ENCODE results near the gene PDXP. TPM values are rescaled to one million over a fixed set of nuclear protein-coding genes. Genes with fewer than 3 reads are reported as not detected.

Gene PDXP
- total and polyA plus RNA-seq, 2 experiments from 2014 or later, result 1.9 to 17.5 TPM

- TF ChIP-seq EZH2 (IDR thresholded peaks at IDR 0.05; ENCODE audit: insufficient read depth, poor library complexity, severe bottlenecking), result no peak
- TF ChIP-seq EZH2phosphoT487 (IDR thresholded peaks at IDR 0.05; ENCODE audit: insufficient read depth, low read depth), result no peak
- H2AFZ ChIP-seq, result no peak overlapping the region
- 80 to 92% methylated on average over 12 to 14 of the region's 14 CpGs for WGBS, 2 experiments (ENCODE audit: low coverage in 1 of 2, low lambda C conversion rate in 2 of 2, missing lambda C conversion rate in 2 of 2)
- in situ Hi-C loops (cut with MboI), result no loop called here
- no peaks in the 10 kb centered on the region for H3K36me3 ChIP-seq (ENCODE audit: low read depth)
- H3K4me3 ChIP-seq, result no peak overlapping the region
- no peaks in the 10 kb centered on the region for H3K27me3 ChIP-seq (replicated peaks; ENCODE audit: insufficient read depth)
- H3K79me2 ChIP-seq (ENCODE audit: insufficient read depth), result no peaks in the 10 kb centered on the region
- no peaks in the 10 kb centered on the region for H3K9me2 ChIP-seq (ENCODE audit: insufficient read depth)
- H3K4me2 ChIP-seq (ENCODE audit: unreplicated experiment), result no peak overlapping the region
- H3K9me3 ChIP-seq (ENCODE audit: low read depth), result no peaks in the 10 kb centered on the region
- H3F3A ChIP-seq (ENCODE audit: insufficient read depth), result peaks cover 6% of the 10 kb centered on the region; the same call in 1 of the 2 replicates
- H4K20me1 ChIP-seq (ENCODE audit: insufficient read depth), result no peaks in the 10 kb centered on the region
- no peak overlapping the region for H3K9ac ChIP-seq
- no peak for DNase-seq
- H3K4me1 ChIP-seq (ENCODE audit: insufficient read depth), result peaks cover 22% of the 10 kb centered on the region
- H3K27ac ChIP-seq, result no peak overlapping the region
Measured at GRCh38 chr22:37632174-37633088, 26.1 kb upstream of the PDXP start.

GRCh38 chr22:37633089-37633624, 25.4 kb upstream of the PDXP start:
- TF ChIP-seq EZH2 (IDR thresholded peaks at IDR 0.05; ENCODE audit: insufficient read depth, poor library complexity, severe bottlenecking) (no peak), EZH2phosphoT487 (IDR thresholded peaks at IDR 0.05; ENCODE audit: insufficient read depth, low read depth) (no peak)
- DNase-seq, result no peak
- H3K9me2 ChIP-seq (ENCODE audit: insufficient read depth), result no peaks in the 10 kb centered on the region
- H3K4me3 ChIP-seq, result no peak overlapping the region
- 53 to 55% methylated on average over 11 of the region's 11 CpGs for WGBS, 2 experiments (ENCODE audit: low coverage in 1 of 2, low lambda C conversion rate in 2 of 2, missing lambda C conversion rate in 2 of 2)
- H3K4me1 ChIP-seq (ENCODE audit: insufficient read depth), result peaks cover 22% of the 10 kb centered on the region
- H2AFZ ChIP-seq, result peak overlapping the region; percentile 52
- no peaks in the 10 kb centered on the region for H3K79me2 ChIP-seq (ENCODE audit: insufficient read depth)
- in situ Hi-C loops (cut with MboI), result no loop called here
- H3K9ac ChIP-seq, result peak overlapping the region; percentile 68
- H3K36me3 ChIP-seq (ENCODE audit: low read depth), result no peaks in the 10 kb centered on the region
- peaks cover 6% of the 10 kb centered on the region; the same call in 1 of the 2 replicates for H3F3A ChIP-seq (ENCODE audit: insufficient read depth)
- no peaks in the 10 kb centered on the region for H4K20me1 ChIP-seq (ENCODE audit: insufficient read depth)
- no peaks in the 10 kb centered on the region for H3K9me3 ChIP-seq (ENCODE audit: low read depth)
- peak overlapping the region; percentile 66 for H3K27ac ChIP-seq
- H3K27me3 ChIP-seq (replicated peaks; ENCODE audit: insufficient read depth), result no peaks in the 10 kb centered on the region
- peak overlapping the region; percentile 71 for H3K4me2 ChIP-seq (ENCODE audit: unreplicated experiment)

DNA sequence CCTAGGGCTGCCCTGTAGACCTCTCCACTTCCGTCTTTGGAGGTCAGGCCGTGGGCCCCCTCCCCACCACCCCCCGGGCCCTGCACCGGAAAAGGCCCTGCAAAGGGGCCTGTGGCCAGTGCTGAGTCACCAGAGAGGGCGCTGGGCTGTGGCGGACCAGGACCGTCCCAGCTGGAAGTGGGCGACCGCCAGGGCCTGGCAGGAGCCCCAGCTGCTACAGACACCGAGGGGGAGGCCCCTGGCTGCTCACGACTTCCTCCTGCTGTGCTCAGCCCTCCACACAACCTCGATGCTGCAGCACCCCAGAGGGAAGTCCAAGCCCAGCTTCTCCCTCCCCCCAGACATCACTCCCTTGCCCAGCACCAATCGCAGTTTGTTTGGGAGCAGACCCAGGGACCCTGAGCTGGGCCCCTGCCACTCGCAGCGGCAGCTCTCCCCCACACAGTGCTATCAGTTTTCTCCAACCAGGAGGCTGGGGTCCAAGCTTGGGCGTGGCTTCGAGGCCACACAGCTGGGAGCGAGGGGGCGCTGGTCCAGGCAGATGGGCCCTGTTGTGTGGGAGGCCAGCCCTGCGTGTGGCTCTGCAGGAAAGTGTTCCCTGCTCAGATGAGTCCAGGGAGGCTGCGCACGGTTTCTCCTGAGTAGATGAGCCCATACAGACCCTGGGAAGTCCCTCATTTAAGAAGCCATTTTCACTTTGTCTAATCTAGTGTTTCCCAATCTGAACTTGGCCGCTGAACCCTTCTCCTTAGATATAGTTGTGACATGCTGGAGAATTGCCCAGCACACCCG, 24.7 kb upstream of the PDXP start:
- no peaks in the 10 kb centered on the region for H3K79me2 ChIP-seq (ENCODE audit: insufficient read depth)
- in situ Hi-C loops (cut with MboI), result no loop called here
- peak overlapping the region; percentile 66 for H3K27ac ChIP-seq
- peak overlapping the region; percentile 47; the same call in 1 of the 2 replicates for H3K4me3 ChIP-seq
- WGBS, 2 experiments (ENCODE audit: low coverage in 1 of 2, low lambda C conversion rate in 2 of 2, missing lambda C conversion rate in 2 of 2), result 3 to 4% methylated on average over 22 to 23 of the region's 24 CpGs
- no peaks in the 10 kb centered on the region for H4K20me1 ChIP-seq (ENCODE audit: insufficient read depth)
- peak overlapping the region; percentile 68 for H3K9ac ChIP-seq
- H3K4me1 ChIP-seq (ENCODE audit: insufficient read depth), result peaks cover 22% of the 10 kb centered on the region
- peak overlapping the region; percentile 52 for H2AFZ ChIP-seq
- H3K27me3 ChIP-seq (replicated peaks; ENCODE audit: insufficient read depth), result no peaks in the 10 kb centered on the region
- H3K4me2 ChIP-seq (ENCODE audit: unreplicated experiment), result peak overlapping the region; percentile 71
- H3K36me3 ChIP-seq (ENCODE audit: low read depth), result no peaks in the 10 kb centered on the region
- H3K9me2 ChIP-seq (ENCODE audit: insufficient read depth), result no peaks in the 10 kb centered on the region
- DNase-seq, result peak; percentile 87
- no peaks in the 10 kb centered on the region for H3K9me3 ChIP-seq (ENCODE audit: low read depth)
- peaks cover 6% of the 10 kb centered on the region; the same call in 1 of the 2 replicates for H3F3A ChIP-seq (ENCODE audit: insufficient read depth)
- TF ChIP-seq EZH2phosphoT487 (IDR thresholded peaks at IDR 0.05; ENCODE audit: insufficient read depth, low read depth), result no peak
- no peak for TF ChIP-seq EZH2 (IDR thresholded peaks at IDR 0.05; ENCODE audit: insufficient read depth, poor library complexity, severe bottlenecking)

DNA sequence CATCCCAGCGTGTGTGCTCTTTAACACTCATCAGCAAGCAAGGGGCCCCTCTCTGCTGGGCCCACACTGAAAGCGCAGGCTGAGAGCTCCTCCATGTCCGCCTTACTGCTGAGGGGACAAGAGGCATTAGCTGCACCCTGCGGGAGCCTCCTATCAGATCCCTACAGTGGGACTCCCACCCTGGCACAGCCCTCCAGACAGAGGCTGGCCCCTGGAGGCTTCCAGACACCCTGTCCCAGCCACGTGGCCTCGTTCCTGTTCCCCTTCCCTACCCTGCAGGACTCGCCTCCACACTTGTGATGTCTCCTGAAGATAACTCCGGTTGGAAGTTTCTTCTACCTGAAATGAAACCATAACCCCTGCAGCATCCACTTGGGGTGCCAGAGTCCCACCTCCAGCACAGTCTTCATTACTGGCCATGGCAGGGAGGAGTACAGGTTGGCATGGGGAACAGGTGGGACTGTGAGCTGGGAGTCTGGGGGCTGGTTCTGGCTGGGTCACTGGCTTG, 24.1 kb upstream of the PDXP start:
- no peak for DNase-seq
- Histone ChIP-seq H3K9ac (peak overlapping the region; percentile 68), H2AFZ (peak overlapping the region; percentile 52; the same call in 1 of the 2 replicates), H3K4me3 (peak overlapping the region; percentile 47; the same call in 1 of the 2 replicates), H3K4me2 (ENCODE audit: unreplicated experiment) (peak overlapping the region; percentile 71), H3K79me2 (ENCODE audit: insufficient read depth) (no peaks in the 10 kb centered on the region), H3K36me3 (ENCODE audit: low read depth) (no peaks in the 10 kb centered on the region), H3F3A (ENCODE audit: insufficient read depth) (peaks cover 6% of the 10 kb centered on the region; the same call in 1 of the 2 replicates), H3K9me2 (ENCODE audit: insufficient read depth) (no peaks in the 10 kb centered on the region), H4K20me1 (ENCODE audit: insufficient read depth) (no peaks in the 10 kb centered on the region), H3K9me3 (ENCODE audit: low read depth) (no peaks in the 10 kb centered on the region), H3K27ac (peak overlapping the region; percentile 66), H3K27me3 (replicated peaks; ENCODE audit: insufficient read depth) (no peaks in the 10 kb centered on the region), H3K4me1 (ENCODE audit: insufficient read depth) (peaks cover 22% of the 10 kb centered on the region)
- TF ChIP-seq EZH2 (IDR thresholded peaks at IDR 0.05; ENCODE audit: insufficient read depth, poor library complexity, severe bottlenecking) (no peak), EZH2phosphoT487 (IDR thresholded peaks at IDR 0.05; ENCODE audit: insufficient read depth, low read depth) (no peak)
- in situ Hi-C loops (cut with MboI), result no loop called here
- 24 to 27% methylated on average over 8 of the region's 8 CpGs for WGBS, 2 experiments (ENCODE audit: low coverage in 1 of 2, low lambda C conversion rate in 2 of 2, missing lambda C conversion rate in 2 of 2)

All from GM23248 (cell line).